Liver (tissue), 3 donors: ENCODE measurements around the gene TBC1D16.

ENCODE experiments used
- RAD21 ChIP-seq, 2 donors: IDR thresholded peaks; 2 replicates each; pipeline ENCODE4 v1.6.1; 2016; ENCODE audit warnings: antibody characterized with exemption in 2 of 2, mild to moderate bottlenecking in 2 of 2
- TAF1 ChIP-seq: conservative IDR thresholded peaks from 2 replicates; pipeline ENCODE4 v1.6.1; 2016; ENCODE audit warnings: antibody characterized with exemption, mild to moderate bottlenecking
- TF ChIP-seq, protein P1 (sequence below): fragments of 150-350 bp; IDR thresholded peaks from 2 replicates; pipeline ENCODE4 v1.5.1; 2017; ENCODE audit warnings: improper control_type of control experiment, low read depth, low read length; ENCODE audit not compliant: missing input control
- donor health status: healthy.
- donor health status: healthy.

DNA sequence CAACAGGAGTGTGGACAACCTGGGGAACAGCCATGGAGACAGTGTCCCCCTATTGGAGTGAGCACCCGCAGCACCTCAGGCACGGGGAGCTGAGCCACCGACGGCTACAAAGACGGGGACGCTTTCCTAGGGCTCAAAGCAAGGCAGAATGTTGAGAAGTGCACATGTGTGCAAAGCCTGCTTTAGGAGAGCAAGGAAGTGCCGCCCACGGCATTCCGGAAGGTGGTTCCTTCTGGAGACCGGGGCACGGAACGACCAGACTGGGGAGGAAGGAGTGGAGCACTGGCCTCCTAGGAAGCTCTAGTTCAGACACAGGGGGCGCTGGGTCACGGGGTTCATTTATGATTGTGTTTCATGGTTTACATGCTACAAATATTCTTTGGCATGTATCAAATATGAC lies 52.2 kb downstream of the TBC1D16 start:
- TF ChIP-seq TAF1 (no peak), RAD21 (IDR thresholded peaks at IDR 0.05) (no peak)
- TF ChIP-seq, protein P1, sequence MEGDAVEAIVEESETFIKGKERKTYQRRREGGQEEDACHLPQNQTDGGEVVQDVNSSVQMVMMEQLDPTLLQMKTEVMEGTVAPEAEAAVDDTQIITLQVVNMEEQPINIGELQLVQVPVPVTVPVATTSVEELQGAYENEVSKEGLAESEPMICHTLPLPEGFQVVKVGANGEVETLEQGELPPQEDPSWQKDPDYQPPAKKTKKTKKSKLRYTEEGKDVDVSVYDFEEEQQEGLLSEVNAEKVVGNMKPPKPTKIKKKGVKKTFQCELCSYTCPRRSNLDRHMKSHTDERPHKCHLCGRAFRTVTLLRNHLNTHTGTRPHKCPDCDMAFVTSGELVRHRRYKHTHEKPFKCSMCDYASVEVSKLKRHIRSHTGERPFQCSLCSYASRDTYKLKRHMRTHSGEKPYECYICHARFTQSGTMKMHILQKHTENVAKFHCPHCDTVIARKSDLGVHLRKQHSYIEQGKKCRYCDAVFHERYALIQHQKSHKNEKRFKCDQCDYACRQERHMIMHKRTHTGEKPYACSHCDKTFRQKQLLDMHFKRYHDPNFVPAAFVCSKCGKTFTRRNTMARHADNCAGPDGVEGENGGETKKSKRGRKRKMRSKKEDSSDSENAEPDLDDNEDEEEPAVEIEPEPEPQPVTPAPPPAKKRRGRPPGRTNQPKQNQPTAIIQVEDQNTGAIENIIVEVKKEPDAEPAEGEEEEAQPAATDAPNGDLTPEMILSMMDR = no peak
